IPS DF 4.7 (cell line): ENCODE data around the gene CEP170.
"Not testable (repeated sequence)": the region's sequence is repeated elsewhere in the genome, so short reads cannot be mapped to it uniquely, and the experiment has no call there.

Experiments
- DNase-seq: peaks from one replicate; pipeline ENCODE4 v3.0.0-alpha.2; 2013; ENCODE audit warnings: low spot score; ENCODE audit errors: extremely low read depth

CEP170 gene

DNA sequence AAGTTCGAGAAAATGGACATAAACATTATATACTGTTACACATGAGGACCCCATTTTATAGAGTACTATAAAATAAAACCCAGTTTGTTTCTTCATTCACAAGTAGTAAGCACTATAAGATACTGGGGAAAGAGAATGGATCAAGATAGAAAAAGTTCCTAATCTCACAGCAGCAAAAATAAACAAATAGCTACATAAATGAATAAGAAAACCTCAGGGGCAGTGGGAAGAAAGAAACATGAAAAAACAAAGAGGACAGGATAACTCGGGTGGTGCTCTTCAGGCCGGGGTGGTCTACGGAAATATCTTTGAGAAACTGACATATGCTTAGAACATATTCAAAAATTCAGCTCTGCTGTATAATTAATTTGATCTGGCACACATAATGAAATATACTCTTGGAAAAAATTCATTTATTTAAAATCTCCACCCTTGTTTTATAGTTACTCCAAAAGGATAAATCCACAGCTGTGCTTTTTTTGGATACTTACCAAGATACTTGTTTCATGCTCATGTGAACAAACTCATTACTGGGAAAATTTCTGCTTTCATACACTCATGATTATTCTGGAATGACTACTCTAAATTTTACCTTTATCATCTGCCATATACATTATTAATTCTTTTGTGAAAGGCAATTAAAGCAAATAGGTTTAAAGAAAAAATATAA is 20.0 kb downstream of the CEP170 start:
- no peak for DNase-seq

DNA sequence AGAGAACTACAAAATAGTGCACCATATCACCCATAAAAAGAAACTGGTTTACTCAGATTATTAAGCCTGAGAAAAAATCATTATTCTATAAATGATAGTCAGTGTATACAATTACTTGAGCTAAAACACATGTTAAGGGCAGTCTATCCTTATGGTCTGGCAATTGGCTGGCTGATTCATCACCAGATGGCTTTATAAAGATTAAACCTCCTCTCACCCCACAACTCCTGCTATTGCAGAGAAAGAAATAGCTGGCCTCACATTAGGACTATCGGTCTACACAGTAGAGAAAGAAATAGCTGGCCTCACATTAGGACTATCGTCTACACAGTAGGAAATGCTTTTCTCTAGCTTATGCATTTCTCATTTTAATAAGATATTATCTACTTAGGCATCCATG is 21.2 kb downstream of the CEP170 start:
- DNase-seq = no peak

DNA sequence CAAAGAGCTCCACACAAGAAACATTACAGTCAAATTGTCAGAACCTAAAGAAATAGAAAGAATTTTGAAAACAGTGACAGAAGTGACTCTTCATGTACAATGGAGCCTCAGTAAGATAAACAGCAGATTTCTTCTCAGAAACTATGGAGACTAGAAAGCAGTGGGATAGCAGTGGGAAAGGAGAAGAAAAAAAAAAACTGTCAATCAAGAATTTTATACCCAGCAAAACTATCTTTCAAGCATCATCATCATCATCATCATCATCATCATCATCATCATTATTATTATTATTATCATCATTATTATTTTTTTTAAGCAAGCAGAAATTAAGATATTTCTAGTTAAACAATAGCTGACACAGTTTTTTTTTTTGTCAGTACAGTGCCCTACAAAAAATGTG is 24.2 kb downstream of the CEP170 start:
- DNase-seq = no peak

DNA sequence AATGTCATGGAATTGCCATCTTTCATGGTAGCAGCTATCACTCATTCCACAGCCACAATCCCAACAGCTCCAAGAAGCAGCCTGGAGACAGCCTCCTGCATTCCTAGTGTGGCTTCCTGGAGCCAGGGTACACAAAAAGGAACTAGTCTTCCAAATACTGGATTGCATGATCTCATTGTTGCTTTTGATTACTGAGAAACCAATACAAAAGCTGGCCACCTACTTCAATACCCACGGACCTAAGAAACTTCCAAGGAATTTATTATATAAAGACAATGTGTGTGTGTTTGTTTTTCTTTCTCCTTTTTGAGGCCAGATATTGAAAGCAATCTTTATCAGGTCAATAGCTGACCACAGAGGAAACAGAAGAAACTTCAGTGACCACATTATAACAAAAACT is 25.6 kb downstream of the CEP170 start:
- no peak for DNase-seq

DNA sequence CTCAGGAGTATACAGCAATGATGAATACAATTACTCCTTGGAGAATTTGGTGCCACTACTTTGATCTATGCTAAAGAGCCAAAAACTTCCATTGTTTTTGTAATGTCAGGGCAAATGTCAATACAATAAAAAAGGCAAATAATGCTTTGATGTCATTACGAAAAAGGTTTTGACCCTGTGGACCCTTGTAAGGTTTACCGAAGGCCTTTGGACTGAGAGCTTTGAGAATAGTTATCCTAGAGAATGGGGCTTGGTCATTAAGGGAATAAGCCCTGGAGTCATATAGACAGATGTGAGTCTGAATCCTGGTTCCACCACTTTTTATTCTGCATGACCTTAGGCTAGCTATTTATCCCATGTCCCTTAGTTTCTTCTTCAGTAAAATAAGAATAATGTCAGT is 27.5 kb downstream of the CEP170 start:
- no peak for DNase-seq

DNA sequence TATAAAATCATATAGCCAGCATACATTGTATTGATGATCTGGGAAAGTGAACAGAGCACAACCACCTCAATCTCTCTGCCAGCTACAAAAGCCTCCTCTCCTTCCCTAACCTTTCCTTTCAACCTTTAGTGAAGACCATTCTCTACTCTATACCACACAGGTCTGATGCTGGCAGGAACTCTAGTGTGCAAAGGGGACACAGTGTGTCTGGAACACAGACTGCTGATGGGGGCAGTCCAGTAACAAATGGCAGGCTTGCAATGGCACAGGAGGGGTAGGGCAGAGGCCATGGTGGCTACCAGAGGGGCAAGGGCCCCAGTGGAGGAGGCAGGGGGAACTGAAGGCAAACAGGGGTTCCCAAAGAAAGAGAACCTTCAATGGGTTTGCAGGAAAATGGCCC is 37.0 kb downstream of the CEP170 start:
- no peak for DNase-seq

DNA sequence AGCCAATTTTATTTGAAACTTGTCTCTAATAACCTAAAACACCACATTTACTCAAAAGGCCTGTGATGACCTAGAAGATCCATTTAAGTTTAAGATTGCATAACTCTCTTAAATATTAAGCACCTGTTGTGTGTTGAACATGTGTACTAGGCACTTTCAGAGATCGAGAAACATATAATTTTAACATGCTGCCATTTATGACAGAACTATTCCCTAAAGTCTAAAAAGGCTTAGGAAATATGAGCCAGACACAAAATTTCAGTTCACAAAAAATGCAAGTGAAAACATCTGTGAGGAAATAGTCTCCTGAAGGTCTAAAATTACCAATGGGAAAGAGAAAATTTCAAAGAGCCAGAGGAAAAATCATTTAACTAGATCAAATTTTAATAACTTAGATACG is 37.7 kb downstream of the CEP170 start:
- no peak for DNase-seq

DNA sequence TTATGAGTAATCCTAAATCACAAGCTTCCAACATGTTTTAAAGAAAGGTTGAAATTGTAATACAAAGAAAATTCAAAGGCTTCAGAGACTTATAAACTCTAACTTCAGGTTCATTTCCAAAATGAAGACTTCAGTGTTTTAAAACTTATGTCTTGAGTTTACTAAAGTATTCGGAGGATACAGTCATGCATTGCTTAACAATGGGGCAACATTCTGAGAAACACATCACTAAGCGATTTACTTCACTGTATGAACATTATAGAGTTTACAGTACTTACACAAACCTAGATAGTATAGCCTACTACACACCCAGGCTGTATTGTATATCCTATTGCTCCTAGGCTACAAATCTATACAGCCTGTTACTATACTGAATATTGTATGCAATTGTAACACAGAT is 38.3 kb downstream of the CEP170 start:
- DNase-seq = no peak

DNA sequence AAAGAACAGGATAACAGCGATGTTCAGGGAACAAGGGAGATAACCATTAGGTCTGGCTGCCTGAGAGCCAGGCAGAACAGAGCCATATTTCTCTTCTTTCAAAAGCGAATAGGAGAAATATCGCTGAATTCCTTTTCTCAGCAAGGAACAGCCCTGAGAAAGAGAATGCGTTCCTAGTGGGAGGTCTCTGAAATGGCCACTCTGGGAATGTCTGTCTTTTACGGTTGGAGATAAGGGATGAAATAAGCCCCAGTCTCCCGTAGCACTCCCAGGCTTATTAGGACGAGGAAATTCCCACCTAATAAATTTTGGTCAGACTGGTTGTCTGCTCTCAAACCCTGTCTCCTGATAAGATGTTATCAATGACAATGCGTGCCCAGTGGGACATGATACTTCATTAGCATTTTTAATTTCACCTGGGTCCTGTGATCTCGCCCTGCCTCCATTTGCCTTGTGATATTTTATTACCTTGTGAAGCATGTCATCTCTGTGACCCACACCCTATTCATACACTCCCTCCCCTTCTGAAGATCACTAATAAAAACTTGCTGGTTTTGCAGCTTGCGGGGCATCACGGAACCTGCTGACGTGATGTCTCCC is 39.7 kb downstream of the CEP170 start:
- not testable (repeated sequence) for DNase-seq

DNA sequence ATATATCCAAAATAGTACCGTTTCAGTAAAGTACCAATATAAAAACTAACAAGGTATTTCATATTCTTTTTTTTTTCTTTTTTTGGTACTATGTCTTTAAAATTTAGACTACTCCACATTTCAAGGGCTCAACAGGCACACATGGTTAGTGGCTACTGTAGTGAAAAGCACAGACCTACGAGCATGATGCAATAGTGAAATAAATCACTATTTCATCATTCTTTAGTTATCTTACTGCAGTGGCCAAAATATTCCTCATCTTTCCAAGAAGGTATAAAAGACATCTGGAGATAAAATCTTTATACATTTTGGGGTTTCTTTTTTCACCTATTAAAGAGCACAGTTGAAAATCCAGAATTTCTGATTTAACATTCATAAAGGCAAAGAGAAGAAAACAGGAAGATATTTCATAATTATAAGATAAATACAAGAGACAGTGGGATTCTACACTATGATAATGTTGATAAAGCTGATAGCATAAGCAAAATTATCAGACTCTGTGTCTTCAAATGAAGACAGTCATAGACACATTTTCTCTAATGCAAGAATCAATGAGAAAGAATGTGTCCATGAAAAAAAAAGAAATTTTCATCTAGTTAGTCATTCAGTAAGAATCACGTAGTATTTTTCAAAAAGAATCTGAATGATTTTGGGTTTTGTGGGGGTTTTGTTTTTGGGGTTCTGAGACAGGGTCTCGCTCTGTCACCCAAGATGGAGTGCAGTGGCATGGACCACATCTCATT is 41.9 kb downstream of the CEP170 start:
- DNase-seq = no peak

DNA sequence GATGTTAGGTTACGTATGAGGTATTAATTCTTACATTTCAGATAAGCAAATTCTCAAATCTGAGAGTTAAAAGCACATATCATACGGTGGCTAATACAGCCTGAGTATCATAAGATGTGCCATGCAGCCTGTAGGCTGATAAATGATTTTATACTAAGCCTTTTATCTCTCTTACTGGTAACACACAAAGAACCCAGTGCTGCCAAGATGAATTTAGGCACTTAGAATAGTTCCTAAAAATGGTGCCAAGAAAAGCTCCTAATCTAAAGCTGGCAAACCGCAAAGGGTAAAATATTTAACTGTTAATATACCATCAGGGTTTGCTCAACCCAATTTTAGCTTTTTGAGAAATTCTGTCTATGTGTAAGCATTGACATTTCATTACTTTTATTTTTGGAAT is 43.1 kb downstream of the CEP170 start:
- not testable (repeated sequence) for DNase-seq

DNA sequence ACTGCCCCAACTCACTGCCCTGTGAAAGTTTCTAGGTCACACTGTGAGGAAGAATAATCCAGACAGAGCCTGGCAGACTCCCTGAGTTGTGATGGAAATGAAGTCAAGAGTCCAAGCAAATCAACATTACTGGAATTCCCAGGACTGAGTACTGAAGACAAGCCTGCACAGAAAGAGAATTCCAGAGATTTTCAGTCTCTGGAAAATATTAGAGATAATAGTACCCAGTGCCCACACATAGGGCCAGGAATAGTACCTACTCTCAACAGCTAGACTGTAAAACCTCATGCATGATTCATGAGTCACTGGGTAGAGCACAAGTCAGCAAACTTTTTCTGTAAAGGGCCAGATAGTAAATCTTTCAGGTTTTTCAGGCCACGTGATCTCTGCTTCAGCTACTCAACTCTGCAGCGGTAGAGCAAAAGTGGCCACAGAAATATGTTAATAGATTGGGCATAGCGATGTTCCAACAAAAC is 50.0 kb downstream of the CEP170 start:
- not testable (repeated sequence) for DNase-seq

DNA sequence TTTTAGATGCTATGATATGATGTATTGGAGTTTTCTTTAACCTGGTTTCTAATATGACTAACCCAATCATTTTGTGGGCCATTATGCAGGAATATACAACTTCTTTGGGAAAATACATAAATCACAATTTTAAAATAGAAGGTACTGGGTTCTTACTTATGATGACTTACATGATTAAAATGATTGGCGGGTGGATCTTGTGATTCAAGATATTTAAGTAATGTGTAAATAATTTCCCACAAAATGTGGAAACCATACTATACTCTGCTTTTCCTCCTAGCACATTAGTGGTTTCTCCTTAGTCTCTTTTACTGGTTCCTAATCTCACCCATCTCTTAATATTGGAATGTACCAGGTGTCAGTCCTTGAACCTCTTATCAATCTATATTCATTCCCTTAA is 50.7 kb downstream of the CEP170 start:
- not testable (repeated sequence) for DNase-seq

DNA sequence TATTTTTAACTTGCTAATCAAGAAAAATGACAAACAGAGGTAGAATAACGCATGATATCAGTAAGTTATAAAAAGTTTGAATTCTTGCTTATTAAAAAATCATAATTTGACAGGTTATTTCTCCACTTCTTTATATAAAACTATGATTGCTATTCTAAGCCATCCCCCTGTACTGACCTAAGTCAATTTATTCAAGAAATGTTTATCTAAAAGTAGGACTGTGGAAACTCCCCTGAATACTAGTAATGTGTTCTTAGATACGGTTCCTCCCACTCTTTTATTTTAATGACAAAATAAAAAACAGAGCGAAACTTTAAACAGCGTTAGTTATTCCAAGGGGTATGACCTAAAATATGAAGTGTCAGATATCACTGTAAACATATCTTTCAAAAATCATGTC is 51.9 kb downstream of the CEP170 start:
- not testable (repeated sequence) for DNase-seq

DNA sequence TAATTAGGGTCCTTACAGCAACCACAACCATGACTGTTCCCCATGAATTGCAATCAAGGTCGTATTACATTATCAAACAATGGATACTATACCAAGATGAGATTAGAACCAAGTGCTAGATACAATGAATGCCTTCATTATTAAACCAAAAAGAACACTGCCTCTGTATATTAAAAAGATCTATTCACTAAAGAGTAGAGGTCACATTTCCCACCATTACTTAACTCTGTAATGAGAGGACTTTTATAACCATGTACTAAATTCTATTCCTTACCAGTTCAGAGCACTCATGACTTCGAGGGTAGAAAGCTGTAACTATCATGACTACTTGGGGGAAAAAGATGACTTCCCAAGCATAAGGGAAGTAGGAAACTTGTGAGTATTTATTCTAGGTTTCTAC is 53.8 kb downstream of the CEP170 start:
- DNase-seq = not testable (repeated sequence)

DNA sequence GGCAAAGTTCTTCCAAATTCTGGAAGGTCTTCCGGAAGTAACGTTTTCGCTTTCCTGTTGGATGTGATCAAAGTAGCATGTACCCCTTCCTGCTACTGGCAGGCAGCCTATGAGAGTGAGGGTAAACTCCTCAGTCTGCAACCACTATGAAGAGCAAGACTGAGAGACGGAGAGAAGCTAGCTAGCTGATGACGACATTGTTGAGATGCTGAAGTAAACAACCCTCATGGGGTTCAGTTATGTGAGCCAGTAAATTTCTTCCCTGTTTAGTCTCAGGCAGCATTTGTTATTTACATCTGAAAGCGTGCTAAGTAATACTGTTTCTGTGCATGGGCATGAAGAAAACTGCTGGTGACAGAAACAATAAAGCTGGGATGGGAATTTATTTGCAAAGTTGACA is 57.6 kb downstream of the CEP170 start:
- not testable (repeated sequence) for DNase-seq

DNA sequence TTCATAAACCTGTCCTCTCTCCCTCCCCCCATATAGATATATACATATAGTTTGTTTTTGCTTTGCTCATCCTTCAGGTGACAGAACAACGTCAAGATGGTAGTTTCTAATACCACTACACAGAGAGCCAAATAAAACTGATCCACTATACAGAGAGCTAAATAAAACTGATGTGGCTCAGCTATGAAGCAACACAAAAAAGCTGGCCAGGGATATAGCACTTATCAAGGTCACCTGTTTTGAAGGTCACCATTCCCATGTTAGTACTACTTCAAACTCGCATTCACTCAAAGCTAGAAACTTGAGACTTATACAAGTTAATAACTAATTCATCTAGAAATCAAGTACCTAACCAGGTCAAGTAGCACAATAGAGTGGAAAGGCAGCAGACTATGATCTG is 61.8 kb downstream of the CEP170 start:
- DNase-seq = not testable (repeated sequence)

DNA sequence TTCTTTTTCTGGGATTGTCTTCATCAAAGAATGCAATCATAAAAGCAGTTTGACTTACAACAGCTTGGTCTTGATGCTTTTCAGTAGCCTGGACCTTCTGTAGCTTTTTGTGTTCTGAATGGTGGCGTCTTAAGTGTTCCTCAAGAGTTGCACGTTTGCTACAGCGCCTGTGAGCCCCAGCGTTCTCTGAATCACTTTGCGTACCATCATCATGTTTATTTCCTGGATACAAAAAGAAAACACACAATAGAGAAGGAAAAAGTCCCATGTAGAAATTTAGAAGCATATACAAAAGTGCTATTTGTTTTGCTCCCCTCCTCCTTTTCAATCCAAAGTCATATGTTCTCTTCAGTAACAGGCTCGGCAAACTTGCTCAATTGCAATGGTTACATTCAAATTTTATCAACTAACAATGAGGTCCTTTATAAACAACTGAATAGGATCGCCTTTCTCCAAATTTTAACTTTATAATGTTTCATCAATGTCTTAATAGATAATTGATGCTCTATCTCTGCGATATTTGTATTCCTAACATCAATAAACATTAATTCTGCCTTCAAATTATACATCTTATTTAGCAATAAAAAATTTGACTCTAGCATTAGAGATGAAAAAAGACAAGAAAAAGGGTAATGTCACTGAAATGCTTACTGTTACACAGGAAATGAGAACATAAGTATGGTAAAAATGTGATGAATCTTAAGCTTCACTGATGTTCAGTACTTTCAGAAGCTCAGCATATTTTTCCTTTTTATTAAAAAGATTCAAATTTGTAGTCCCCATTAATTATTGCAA is 68.7 kb downstream of the CEP170 start:
- not testable (repeated sequence) for DNase-seq

DNA sequence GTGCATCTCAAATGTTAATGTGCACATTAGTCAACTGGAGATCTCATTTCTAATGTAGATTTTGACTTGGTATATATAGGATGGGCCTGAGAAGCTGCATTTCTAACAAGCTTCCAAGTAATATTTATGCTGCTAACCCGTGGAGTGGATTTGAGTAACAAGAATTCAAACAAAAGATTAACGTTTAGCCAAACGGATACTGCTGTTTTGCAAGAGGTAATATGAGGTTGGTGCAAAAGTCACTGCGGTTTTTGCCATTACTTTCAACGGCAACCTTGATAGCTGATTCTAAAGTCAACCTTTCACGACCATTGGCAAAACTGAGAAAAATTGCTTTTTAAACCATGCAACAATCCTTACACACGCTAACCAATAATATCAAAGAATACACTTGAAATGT is 70.3 kb downstream of the CEP170 start:
- not testable (repeated sequence) for DNase-seq

DNA sequence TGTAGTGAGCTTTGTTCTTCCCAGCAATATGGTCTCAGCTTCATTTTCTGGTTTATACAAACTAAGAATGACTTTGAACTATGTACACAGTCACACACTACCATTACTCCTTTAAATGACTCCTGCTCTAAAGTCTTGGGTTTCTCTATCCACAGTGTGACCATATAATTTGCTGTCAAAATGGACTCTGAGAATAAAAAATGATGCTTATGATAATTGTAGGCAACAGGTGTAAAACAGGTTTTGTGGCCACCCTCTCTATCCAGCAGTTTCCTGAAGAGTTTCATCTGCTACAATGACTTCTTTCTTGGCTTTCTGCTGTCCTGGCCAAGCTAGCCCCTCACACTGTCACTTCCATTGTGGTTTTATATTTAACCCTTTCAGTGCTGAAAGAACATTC is 71.4 kb downstream of the CEP170 start:
- DNase-seq = not testable (repeated sequence)

DNA sequence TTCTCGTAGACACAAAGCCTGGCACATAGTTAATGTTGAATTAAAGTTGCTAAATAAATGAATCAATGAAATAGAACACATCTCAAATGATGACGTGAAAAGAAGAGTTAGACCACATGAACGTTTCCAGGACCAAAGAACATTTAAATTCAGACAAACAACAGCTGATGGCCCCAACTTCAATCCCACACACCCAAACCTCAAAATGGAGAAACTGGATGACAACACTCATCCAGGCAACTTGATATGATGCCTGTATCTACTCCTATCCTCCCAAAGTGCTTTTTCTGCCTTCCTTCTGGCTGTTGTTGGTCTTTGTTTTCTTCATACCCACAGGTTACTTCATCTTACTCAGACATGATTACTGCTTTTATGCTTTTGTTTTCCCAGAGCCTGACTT is 71.9 kb downstream of the CEP170 start:
- DNase-seq = not testable (repeated sequence)

DNA sequence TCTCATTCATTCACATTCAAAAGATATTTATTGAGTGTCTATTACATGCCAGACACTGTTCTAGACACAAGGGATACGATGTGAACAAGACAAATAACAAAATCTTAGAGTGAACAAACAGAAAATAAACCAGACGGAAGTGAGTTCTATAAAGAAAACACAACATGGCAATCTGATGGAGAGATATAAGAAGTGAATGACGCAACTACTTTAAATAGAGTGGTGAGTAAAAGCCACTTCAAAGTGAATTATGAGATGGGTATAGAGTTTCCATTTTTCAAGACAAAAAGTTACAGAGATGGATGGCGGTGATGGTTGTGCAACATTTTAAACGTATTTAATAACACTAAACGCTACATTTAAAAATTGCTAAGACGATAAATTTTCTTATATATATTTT is 75.4 kb downstream of the CEP170 start:
- no peak for DNase-seq
